HG03196 (cell line): ENCODE results near the gene AOPEP.

Experiments used
- ATAC-seq: cut with Tn5 transposase; IDR thresholded peaks from one replicate; pipeline ENCODE4 v1.9.1; 2021; ENCODE audit not compliant: unreplicated experiment

Gene AOPEP

GRCh38 chr9:95089257-95090022, 362.9 kb downstream of the AOPEP start:
- no peak for ATAC-seq

- ATAC-seq, result no peak
Measured at GRCh38 chr9:95090023-95090791, 363.7 kb downstream of the AOPEP start.

GRCh38 chr9:95090871-95091577, 364.5 kb downstream of the AOPEP start:
- no peak for ATAC-seq

- ATAC-seq, result no peak
Measured at GRCh38 chr9:95091601-95092261, 365.2 kb downstream of the AOPEP start.

GRCh38 chr9:95092262-95093072, 366.0 kb downstream of the AOPEP start:
- no peak for ATAC-seq

- ATAC-seq, result no peak
Measured at GRCh38 chr9:95093586-95093985, 367.1 kb downstream of the AOPEP start.

- ATAC-seq, result no peak
Measured at GRCh38 chr9:95094002-95094401, 367.5 kb downstream of the AOPEP start.

- no peak for ATAC-seq
Measured at GRCh38 chr9:95095641-95096355, 369.3 kb downstream of the AOPEP start.

GRCh38 chr9:95096381-95096780, 369.9 kb downstream of the AOPEP start:
- no peak for ATAC-seq

- ATAC-seq, result no peak
Measured at GRCh38 chr9:95096807-95097206, 370.3 kb downstream of the AOPEP start.

GRCh38 chr9:95097279-95097678, 370.8 kb downstream of the AOPEP start:
- no peak for ATAC-seq

- ATAC-seq, result no peak
Measured at GRCh38 chr9:95098391-95098921, 372.0 kb downstream of the AOPEP start.

- ATAC-seq, result no peak
Measured at GRCh38 chr9:95099321-95100070, 373.0 kb downstream of the AOPEP start.

- no peak for ATAC-seq
Measured at GRCh38 chr9:95100071-95100627, 373.6 kb downstream of the AOPEP start.

GRCh38 chr9:95101326-95101725, 374.8 kb downstream of the AOPEP start:
- no peak for ATAC-seq

- no peak for ATAC-seq
Measured at GRCh38 chr9:95102001-95102433, 375.5 kb downstream of the AOPEP start.

- ATAC-seq, result no peak
Measured at GRCh38 chr9:95102572-95102971, 376.1 kb downstream of the AOPEP start.

GRCh38 chr9:95103281-95103771, 376.8 kb downstream of the AOPEP start:
- no peak for ATAC-seq
